Bone marrow (tissue), 2 donors: ENCODE measurements around the gene TMEM59.
"Not testable (repeated sequence)": the region's sequence is repeated elsewhere in the genome, so short reads cannot be mapped to it uniquely, and the experiment has no call there.

Experiments used
- DNase-seq, 2 donors: peaks; one replicate each; lab custom pipeline; 2025; lab: John Stamatoyannopoulos, UW

TMEM59 gene, protein sequence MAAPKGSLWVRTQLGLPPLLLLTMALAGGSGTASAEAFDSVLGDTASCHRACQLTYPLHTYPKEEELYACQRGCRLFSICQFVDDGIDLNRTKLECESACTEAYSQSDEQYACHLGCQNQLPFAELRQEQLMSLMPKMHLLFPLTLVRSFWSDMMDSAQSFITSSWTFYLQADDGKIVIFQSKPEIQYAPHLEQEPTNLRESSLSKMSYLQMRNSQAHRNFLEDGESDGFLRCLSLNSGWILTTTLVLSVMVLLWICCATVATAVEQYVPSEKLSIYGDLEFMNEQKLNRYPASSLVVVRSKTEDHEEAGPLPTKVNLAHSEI

GRCh38 chr1:54052934-54053744 lies at the start of gene TMEM59, which contains the start of gene TCEANC2:
TMEM59 (minus strand) TSS chr1:54053204; CDS start chr1:54053188, 16 bp downstream.
TCEANC2 (plus strand) TSS chr1:54053608; CDS start chr1:54054423, 815 bp downstream.
- peak; percentile 98 to 100 for DNase-seq

DNA sequence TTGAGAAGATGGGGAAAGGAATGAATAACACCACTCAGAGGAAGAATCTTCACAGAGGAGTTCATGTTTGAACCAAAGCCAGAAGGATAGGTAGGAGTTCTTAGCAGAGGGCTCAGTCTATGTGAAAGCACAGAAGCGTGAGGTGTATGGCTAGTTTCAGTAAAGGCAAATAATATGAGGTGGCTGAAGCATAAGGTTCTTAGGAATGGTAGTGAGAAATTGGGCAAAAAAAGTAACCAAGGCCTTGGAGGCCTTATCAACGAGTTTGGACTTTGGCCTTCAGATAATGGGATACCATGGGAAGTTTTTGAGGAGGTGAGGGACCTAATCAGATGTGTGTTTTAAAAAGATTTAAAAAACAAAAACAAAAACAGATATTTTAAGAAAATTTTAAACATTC lies 47.5 kb upstream of the TMEM59 start:
- no peak for DNase-seq

GRCh38 chr1:54099061-54099610 lies 46.1 kb upstream of the TMEM59 start:
- peak in 1 of 2 donors; percentile 17 for DNase-seq

DNA sequence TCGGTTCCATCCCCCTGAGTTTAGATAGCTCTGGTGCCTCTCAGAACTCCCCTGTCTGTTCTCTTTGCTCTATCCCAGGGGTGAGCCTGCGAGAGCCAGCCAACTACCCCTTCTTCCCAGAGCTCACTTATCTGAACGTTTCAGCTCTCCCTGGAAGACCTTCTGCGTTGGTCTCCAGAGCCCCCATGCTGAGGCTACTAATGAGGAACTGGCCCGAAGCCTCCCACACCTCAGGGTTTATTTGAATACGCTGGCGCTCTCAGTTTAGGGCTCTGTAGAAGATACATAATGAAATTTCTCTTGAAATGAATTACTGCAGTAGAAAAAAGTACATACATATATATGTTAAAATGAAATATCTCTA lies 43.9 kb upstream of the TMEM59 start:
- no peak for DNase-seq

GRCh38 chr1:54096227-54096876 lies 43.3 kb upstream of the TMEM59 start:
- DNase-seq = no peak

DNA sequence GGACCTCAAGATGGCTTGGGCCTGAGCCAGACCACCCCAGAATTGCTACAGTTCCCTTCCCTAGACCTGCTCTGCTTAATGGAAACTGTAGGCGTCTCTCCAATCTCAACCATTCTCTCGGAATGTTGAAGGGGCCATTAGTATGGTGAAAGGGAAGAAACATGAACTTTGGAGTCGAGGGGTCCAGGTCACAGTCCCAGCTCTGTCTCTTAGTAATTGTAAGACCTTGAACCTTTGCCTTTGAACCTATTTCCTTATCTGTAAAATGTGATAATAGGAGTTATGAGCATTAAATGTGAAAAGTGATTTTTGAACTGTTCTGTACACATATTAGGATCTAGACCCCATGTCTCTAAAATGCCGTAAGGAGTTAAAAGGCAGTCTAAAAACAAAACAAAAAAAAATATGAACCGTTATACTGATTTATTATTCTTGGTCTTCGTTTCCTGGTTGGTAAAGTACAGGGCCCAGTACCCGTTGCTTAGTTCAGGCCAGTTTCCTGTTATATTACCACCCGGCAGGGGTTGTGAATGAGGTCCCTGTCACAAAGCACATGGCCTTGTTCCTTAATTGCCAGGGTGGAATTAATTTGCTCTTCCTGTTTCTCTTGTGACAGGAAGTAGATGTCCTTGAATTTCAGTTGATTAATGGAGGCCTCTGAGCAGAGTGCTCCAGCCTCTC lies 42.7 kb upstream of the TMEM59 start:
- peak in 1 of 2 donors; percentile 70 for DNase-seq

DNA sequence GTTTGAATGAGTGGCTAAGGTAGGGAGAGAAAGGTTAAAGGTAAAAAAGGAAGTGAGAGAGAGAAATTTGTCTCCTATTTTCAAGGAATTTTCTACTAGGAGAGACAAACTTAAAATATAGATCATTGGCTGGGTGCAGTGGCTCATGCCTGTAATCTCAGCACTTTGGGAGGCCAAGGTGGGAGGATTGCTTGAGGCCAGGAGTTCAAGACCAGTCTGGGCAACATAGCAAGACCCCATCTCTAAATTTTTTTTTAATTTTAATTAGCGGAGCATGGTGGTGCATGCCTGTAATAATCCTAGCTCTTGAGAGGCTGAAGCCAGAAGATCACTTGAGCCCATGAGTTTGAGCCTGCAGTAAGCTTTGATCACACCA lies 41.7 kb upstream of the TMEM59 start:
- not testable (repeated sequence) for DNase-seq

- no peak for DNase-seq
These were observed 41.2 kb upstream of the TMEM59 start for GRCh38 chr1:54094001-54094729.

DNA sequence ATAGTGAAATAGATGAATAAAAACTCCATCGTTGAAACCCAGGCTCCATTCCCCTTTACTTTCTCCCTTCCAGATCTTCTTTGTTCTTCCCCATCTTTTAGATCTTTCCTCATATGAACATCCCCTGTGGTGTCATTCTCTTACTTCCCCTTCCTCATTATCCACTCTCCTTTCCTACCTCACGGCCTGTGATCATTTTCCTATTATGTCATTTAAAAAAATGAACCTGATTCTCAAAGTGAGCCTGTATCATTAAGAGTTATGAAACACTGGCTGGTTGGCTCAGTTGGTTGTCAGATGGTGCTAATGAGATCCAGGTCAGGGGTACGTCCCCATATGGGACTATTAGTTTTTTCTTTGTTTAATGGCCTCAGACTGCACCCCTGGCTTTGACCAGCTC lies 38.7 kb upstream of the TMEM59 start:
- no peak for DNase-seq

- no peak for DNase-seq
These were observed 35.4 kb upstream of the TMEM59 start for GRCh38 chr1:54088385-54088784.

- no peak for DNase-seq
These were observed 33.8 kb upstream of the TMEM59 start for GRCh38 chr1:54086754-54087153.

DNA sequence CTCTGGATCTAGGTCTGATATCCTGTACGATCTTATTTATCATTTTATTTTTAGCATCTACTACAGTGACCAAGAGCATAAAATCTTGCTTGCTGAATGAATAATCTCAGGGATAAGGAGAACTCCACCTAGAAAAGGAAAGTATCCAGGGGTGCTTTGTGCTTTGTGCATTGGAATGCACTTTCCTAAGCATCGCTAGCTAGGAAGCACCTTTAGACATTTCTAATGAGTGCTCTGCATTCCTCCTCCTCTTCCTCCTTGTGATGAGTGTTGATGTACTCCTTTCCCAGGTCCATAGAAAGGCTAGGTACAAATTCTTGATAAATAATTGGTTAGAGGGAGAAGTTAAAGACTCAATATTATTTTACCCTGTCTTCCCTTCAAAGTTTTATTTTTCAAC lies 31.8 kb upstream of the TMEM59 start:
- DNase-seq = no peak

DNA sequence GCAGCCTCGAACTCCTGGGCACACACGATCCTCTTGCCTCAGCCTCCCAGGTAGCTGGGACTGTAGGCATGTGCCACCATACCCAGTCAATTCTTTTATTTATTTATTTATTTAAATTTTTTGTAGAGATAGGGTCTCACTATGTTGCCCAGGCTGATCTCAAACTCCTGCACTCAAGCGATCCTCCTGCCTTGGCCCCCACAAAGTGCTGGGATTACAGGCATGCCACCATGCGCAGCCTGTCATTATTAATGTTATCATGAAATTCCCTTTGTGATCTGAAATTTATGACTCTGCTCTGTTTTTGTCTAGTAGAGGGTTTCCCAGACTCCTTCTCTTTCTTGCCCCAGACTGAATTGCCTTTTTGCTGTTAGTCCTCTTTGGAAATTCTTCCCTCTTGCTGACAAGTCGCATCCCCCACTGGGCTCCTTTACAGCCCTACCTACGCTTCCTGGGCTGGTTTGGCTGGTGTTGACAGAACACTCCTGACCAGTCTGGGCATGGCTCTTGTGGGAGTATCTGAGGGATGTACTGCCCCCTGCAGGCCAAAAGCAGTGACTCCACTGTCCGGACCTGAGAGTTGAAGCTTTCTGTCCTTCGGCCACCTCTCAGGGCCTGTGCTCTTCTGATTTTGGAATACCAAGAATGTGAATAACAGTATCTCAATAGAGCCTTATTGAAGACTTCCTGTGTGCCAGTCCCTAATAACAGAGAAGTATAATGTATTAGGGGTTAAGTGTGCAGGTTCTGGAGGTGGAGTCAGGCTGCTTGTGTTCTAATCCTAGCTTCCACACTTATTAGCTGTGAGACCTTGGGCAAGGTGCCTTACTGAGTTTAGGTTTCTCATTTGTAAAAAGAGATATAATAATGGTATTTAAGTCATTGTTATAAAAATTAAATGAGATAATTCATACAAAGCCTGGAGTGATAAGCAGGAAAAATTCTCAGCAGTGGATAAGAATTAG lies 28.6 kb upstream of the TMEM59 start:
- DNase-seq = peak in 1 of 2 donors; percentile 3

- no peak for DNase-seq
These were observed 27.6 kb upstream of the TMEM59 start for GRCh38 chr1:54080598-54081049.

DNA sequence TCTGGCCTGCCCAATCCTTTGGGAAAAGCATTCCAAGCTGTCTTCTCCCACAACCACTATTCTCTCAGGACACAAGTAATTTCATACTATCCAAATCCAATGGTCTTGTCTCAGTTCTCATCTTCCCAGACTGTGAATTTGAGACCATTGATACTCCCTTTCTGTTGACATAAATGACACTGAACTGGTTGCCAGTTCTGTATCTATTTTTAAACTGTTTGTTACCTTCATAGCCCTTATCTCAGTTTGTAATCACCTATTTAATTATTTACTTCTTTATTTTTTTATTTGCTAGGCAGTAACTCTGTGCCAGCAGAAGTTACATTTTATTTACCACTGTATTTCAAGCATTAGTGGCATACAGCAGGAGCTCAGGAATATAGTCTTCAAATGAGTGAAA lies 24.4 kb upstream of the TMEM59 start:
- DNase-seq = no peak

- peak in 1 of 2 donors; percentile 52 for DNase-seq
These were observed 17.3 kb upstream of the TMEM59 start for GRCh38 chr1:54070171-54070837.

GRCh38 chr1:54069791-54070170 lies 16.8 kb upstream of the TMEM59 start:
- no peak for DNase-seq

DNA sequence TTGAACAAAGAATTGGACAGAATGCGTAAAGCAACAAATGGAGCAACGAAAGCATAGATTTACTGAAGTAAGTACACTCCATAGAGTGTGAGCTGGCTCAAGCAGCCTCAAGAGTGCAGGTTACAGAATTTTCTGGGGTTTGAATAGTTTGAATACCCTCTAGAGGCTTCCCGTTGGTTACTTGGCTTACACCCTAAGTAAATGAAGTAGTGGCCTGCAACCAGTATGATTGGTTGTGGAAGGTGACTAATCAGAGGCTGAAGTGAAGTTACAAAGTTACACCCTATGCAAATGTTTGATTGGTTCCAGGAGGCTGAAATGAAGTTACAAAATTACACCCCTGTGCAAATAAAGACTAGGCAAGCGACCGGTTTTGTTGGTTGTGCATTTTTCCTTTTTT lies 11.3 kb upstream of the TMEM59 start:
- DNase-seq = no peak

GRCh38 chr1:54054438-54054749 lies 1.4 kb upstream of the TMEM59 start:
- no peak for DNase-seq
